Non-pigmented ciliary epithelial cell (primary cell): ENCODE results near the gene RSPH1.

Source experiments
- DNase-seq: peaks from one replicate; pipeline ENCODE4 v3.0.0-alpha.2; 2010; ENCODE audit warnings: low read depth

The RSPH1 gene

GRCh38 chr21:42448686-42449085, 47.3 kb downstream of the RSPH1 start:
- DNase-seq: no peak

GRCh38 chr21:42447732-42448131, 48.3 kb downstream of the RSPH1 start:
- no peak for DNase-seq

- no peak for DNase-seq
Observed at GRCh38 chr21:42447182-42447581, 48.8 kb downstream of the RSPH1 start.

GRCh38 chr21:42446531-42446930, 49.5 kb downstream of the RSPH1 start:
- no peak for DNase-seq

GRCh38 chr21:42445311-42445710, 50.7 kb downstream of the RSPH1 start:
- DNase-seq: no peak

GRCh38 chr21:42444745-42445059, 51.3 kb downstream of the RSPH1 start:
- DNase-seq: no peak

- DNase-seq: no peak
Observed at GRCh38 chr21:42443876-42444744, 51.9 kb downstream of the RSPH1 start.

- no peak for DNase-seq
Observed at GRCh38 chr21:42443181-42443785, 52.7 kb downstream of the RSPH1 start.

- no peak for DNase-seq
Observed at GRCh38 chr21:42441963-42442362, 54.1 kb downstream of the RSPH1 start.

GRCh38 chr21:42440187-42440792, 55.7 kb downstream of the RSPH1 start:
- no peak for DNase-seq

- DNase-seq: no peak
Observed at GRCh38 chr21:42439284-42440186, 56.5 kb downstream of the RSPH1 start.

- DNase-seq: no peak
Observed at GRCh38 chr21:42438316-42439205, 57.5 kb downstream of the RSPH1 start.

- no peak for DNase-seq
Observed at GRCh38 chr21:42437786-42438185, 58.2 kb downstream of the RSPH1 start.

- no peak for DNase-seq
Observed at GRCh38 chr21:42436914-42437313, 59.1 kb downstream of the RSPH1 start.

- no peak for DNase-seq
Observed at GRCh38 chr21:42435833-42436232, 60.2 kb downstream of the RSPH1 start.

GRCh38 chr21:42435401-42435800, 60.6 kb downstream of the RSPH1 start:
- no peak for DNase-seq

GRCh38 chr21:42434884-42435283, 61.1 kb downstream of the RSPH1 start:
- DNase-seq: no peak

GRCh38 chr21:42433946-42434551, 62.0 kb downstream of the RSPH1 start:
- no peak for DNase-seq

- DNase-seq: no peak
Observed at GRCh38 chr21:42432695-42433094, 63.3 kb downstream of the RSPH1 start.

GRCh38 chr21:42431196-42431595, 64.8 kb downstream of the RSPH1 start:
- no peak for DNase-seq

GRCh38 chr21:42430521-42430920, 65.5 kb downstream of the RSPH1 start:
- no peak for DNase-seq
